Astrocyte (in vitro differentiated cells and primary cell): ENCODE data around the gene CADPS. TPM values are rescaled to one million over a fixed set of nuclear protein-coding genes. Genes with fewer than 3 reads are reported as not detected.

ENCODE experiments used
- DNase-seq: peaks from one replicate; pipeline ENCODE4 v3.0.0-alpha.2; 2010; ENCODE audit warnings: low read depth
- FAIRE-seq: peaks from 2 replicates; lab custom pipeline; 2011; peaks lifted over from hg19 to GRCh38; lab: Jason Lieb, UNC
- H2AFZ ChIP-seq: 2 replicates; pipeline ENCODE4 v1.6.0; 2012; ENCODE audit warnings: low read depth, low read length, inconsistent platforms
- H3K27ac ChIP-seq: 2 replicates; pipeline ENCODE4 v1.5.1; 2011; ENCODE audit warnings: low read depth, low read length, inconsistent platforms
- H3K27me3 ChIP-seq: 2 replicates; pipeline ENCODE4 v1.6.0; 2011; ENCODE audit warnings: low read length, inconsistent platforms; ENCODE audit not compliant: insufficient read depth
- H3K36me3 ChIP-seq: 2 replicates; pipeline ENCODE4 v1.5.1; 2011; ENCODE audit warnings: low read length, inconsistent platforms; ENCODE audit not compliant: insufficient read depth
- H3K4me1 ChIP-seq: 2 replicates; pipeline ENCODE4 v1.5.1; 2011; ENCODE audit warnings: low read length, inconsistent platforms; ENCODE audit not compliant: insufficient read depth
- H3K4me2 ChIP-seq: 2 replicates; pipeline ENCODE4 v1.6.0; 2012; ENCODE audit warnings: low read length, inconsistent platforms
- H3K4me3 ChIP-seq: 2 replicates; pipeline ENCODE4 v1.5.1; 2011; ENCODE audit warnings: low read depth, mild to moderate bottlenecking, low read length, inconsistent platforms; ENCODE audit not compliant: insufficient read depth
- H3K79me2 ChIP-seq: 2 replicates; pipeline ENCODE4 v1.6.0; 2012; ENCODE audit warnings: mild to moderate bottlenecking, low read length, inconsistent platforms; ENCODE audit not compliant: insufficient read depth
- H3K9ac ChIP-seq: 2 replicates; pipeline ENCODE4 v1.6.0; 2012; ENCODE audit warnings: mild to moderate bottlenecking, low read length, inconsistent platforms
- H3K9me3 ChIP-seq: 2 replicates; pipeline ENCODE4 v1.5.1; 2012; ENCODE audit warnings: low read depth, mild to moderate bottlenecking, low read length, inconsistent platforms; ENCODE audit not compliant: insufficient read depth
- H4K20me1 ChIP-seq: 2 replicates; pipeline ENCODE4 v1.6.0; 2012; ENCODE audit warnings: low read length, inconsistent platforms; ENCODE audit not compliant: insufficient read depth
- H3K27ac Mint-ChIP-seq: one replicate; pipeline ENCODE4 v1.8.0; 2021; ENCODE audit warnings: mild to moderate bottlenecking, mixed read lengths; ENCODE audit not compliant: unreplicated experiment
- H3K27me3 Mint-ChIP-seq: one replicate; pipeline ENCODE4 v1.8.0; 2021; ENCODE audit warnings: low read depth, mixed read lengths; ENCODE audit not compliant: unreplicated experiment
- H3K36me3 Mint-ChIP-seq: one replicate; pipeline ENCODE4 v1.8.0; 2021; ENCODE audit warnings: low read depth, mixed read lengths; ENCODE audit not compliant: unreplicated experiment
- H3K4me1 Mint-ChIP-seq: one replicate; pipeline ENCODE4 v1.8.0; 2021; ENCODE audit warnings: low read depth, mixed read lengths; ENCODE audit not compliant: unreplicated experiment
- H3K4me3 Mint-ChIP-seq: one replicate; pipeline ENCODE4 v1.8.0; 2021; ENCODE audit warnings: mild to moderate bottlenecking, moderate library complexity, mixed read lengths; ENCODE audit not compliant: unreplicated experiment
- H3K9me3 Mint-ChIP-seq: one replicate; pipeline ENCODE4 v1.8.0; 2021; ENCODE audit warnings: mild to moderate bottlenecking, mixed read lengths; ENCODE audit not compliant: unreplicated experiment
- EZH2 ChIP-seq: IDR thresholded peaks from 2 replicates; pipeline ENCODE4 v1.6.1; 2012; ENCODE audit warnings: mild to moderate bottlenecking, low read length, inconsistent platforms; ENCODE audit not compliant: insufficient read depth
- total RNA-seq: library from RNA; stranded (reverse); gene quantifications from 2 replicates; pipeline ENCODE4 v1.2.1, GENCODE V29; 2021
- TF ChIP-seq, protein P1 (sequence below): IDR thresholded peaks from 2 replicates; pipeline ENCODE4 v1.5.1; 2011; ENCODE audit warnings: low read depth, mild to moderate bottlenecking, inconsistent platforms, low read length, moderate library complexity; ENCODE audit not compliant: insufficient read depth

CADPS gene
- total RNA-seq, 1 donor from 2014 or later = 5.4 TPM

- no peak overlapping the region for H3K4me2 ChIP-seq
- no peaks in the 10 kb centered on the region for H3K4me1 ChIP-seq
- TF ChIP-seq EZH2 = no peak
- TF ChIP-seq, protein P1, sequence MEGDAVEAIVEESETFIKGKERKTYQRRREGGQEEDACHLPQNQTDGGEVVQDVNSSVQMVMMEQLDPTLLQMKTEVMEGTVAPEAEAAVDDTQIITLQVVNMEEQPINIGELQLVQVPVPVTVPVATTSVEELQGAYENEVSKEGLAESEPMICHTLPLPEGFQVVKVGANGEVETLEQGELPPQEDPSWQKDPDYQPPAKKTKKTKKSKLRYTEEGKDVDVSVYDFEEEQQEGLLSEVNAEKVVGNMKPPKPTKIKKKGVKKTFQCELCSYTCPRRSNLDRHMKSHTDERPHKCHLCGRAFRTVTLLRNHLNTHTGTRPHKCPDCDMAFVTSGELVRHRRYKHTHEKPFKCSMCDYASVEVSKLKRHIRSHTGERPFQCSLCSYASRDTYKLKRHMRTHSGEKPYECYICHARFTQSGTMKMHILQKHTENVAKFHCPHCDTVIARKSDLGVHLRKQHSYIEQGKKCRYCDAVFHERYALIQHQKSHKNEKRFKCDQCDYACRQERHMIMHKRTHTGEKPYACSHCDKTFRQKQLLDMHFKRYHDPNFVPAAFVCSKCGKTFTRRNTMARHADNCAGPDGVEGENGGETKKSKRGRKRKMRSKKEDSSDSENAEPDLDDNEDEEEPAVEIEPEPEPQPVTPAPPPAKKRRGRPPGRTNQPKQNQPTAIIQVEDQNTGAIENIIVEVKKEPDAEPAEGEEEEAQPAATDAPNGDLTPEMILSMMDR = no peak
- no peaks in the 10 kb centered on the region for H3K27me3 ChIP-seq
- FAIRE-seq = no peak
- Mint-ChIP-seq H3K27ac (no peak overlapping the region), H3K4me3 (no peak overlapping the region), H3K4me1 (no peaks in the 10 kb centered on the region), H3K9me3 (no peaks in the 10 kb centered on the region), H3K36me3 (no peaks in the 10 kb centered on the region), H3K27me3 (no peaks in the 10 kb centered on the region)
- H3K4me3 ChIP-seq = no peak overlapping the region
- no peaks in the 10 kb centered on the region for H3K79me2 ChIP-seq
- no peaks in the 10 kb centered on the region for H3K36me3 ChIP-seq
- H2AFZ ChIP-seq = no peak overlapping the region
- no peak overlapping the region for H3K27ac ChIP-seq
- no peak overlapping the region for H3K9ac ChIP-seq
- no peaks in the 10 kb centered on the region for H4K20me1 ChIP-seq
- DNase-seq = no peak
- H3K9me3 ChIP-seq = no peaks in the 10 kb centered on the region
Observed at GRCh38 chr3:62757045-62757444, 118.2 kb downstream of the CADPS start.

DNA sequence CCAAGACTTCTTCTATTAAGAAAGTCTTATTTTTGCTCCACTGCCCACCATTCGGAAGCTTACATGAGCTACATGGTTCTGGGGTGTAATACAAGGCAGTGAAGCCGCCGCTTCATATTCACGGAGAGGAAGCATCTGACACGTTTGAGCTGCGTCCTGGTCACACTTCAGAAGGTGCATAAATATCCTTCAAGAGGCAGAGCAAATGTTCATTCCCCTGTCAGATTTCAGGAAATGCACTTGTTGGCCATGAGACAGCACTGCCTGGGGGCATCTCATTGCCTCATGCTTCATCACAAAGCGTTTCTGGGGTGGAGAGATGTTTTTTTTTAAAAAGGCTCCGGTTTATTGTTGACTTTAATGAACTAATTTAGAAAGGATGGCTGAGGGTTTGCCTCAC lies 119.9 kb downstream of the CADPS start:
- H3K9ac ChIP-seq = no peak overlapping the region

DNA sequence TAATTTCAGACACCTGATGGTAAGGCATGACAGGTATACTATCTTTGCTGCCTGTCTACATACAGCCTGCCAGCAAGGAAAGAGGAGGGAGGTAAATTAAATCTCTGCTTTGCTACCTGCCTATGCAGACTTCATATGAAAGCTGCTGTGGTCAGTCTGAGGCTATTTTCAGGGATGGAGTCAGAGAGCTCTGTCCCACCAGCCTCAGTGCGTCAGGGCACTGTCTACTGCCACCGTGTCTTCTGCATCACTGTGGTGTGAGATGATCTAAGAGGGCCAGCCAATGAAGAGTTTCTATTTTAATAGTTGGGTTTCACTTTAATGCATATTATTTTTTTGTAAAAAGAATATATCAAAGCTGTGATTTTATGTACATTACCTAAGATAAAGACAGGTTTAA lies 125.6 kb downstream of the CADPS start:
- no peaks in the 10 kb centered on the region for H3K27me3 Mint-ChIP-seq
- no peak overlapping the region for H3K4me3 Mint-ChIP-seq
- H3K36me3 ChIP-seq = no peaks in the 10 kb centered on the region
- FAIRE-seq (no peak), DNase-seq (no peak)
- no peak overlapping the region for H3K9ac ChIP-seq
- TF ChIP-seq EZH2 = no peak
- TF ChIP-seq, protein P1 = no peak
- H3K4me1 Mint-ChIP-seq = no peaks in the 10 kb centered on the region
- H2AFZ ChIP-seq = no peak overlapping the region
- no peaks in the 10 kb centered on the region for H3K27me3 ChIP-seq
- H4K20me1 ChIP-seq = no peaks in the 10 kb centered on the region
- no peaks in the 10 kb centered on the region for H3K9me3 ChIP-seq
- no peak overlapping the region for H3K4me2 ChIP-seq
- H3K9me3 Mint-ChIP-seq = no peaks in the 10 kb centered on the region
- H3K4me1 ChIP-seq = no peaks in the 10 kb centered on the region
- H3K36me3 Mint-ChIP-seq = no peaks in the 10 kb centered on the region
- H3K27ac ChIP-seq = no peak overlapping the region
- H3K79me2 ChIP-seq = no peaks in the 10 kb centered on the region
- no peak overlapping the region for H3K4me3 ChIP-seq
- H3K27ac Mint-ChIP-seq = no peak overlapping the region

More for the DNA sequence above, 119.9 kb downstream of the CADPS start:
- no peaks in the 10 kb centered on the region for H4K20me1 ChIP-seq
- H3K36me3 ChIP-seq = no peaks in the 10 kb centered on the region
- no peak overlapping the region for H3K27ac Mint-ChIP-seq
- DNase-seq (no peak), FAIRE-seq (no peak)
- H3K4me2 ChIP-seq = no peak overlapping the region
- no peaks in the 10 kb centered on the region for H3K4me1 ChIP-seq
- H3K9me3 ChIP-seq = no peaks in the 10 kb centered on the region
- H2AFZ ChIP-seq = no peak overlapping the region
- no peaks in the 10 kb centered on the region for H3K4me1 Mint-ChIP-seq
- H3K79me2 ChIP-seq = no peaks in the 10 kb centered on the region
- H3K36me3 Mint-ChIP-seq = no peaks in the 10 kb centered on the region
- H3K27me3 ChIP-seq = no peaks in the 10 kb centered on the region
- H3K27me3 Mint-ChIP-seq = no peaks in the 10 kb centered on the region
- TF ChIP-seq, protein P1 = no peak
- TF ChIP-seq EZH2 = no peak
- H3K9me3 Mint-ChIP-seq = no peaks in the 10 kb centered on the region
- no peak overlapping the region for H3K4me3 ChIP-seq
- no peak overlapping the region for H3K27ac ChIP-seq
- no peak overlapping the region for H3K4me3 Mint-ChIP-seq
